22Rv1 (cell line): ENCODE measurements around the gene PHLDB3.

Experiments used
- CTCF ChIP-seq: fragments of 450-650 bp; IDR thresholded peaks from 2 replicates; pipeline ENCODE4 v1.5.1; 2017; ENCODE audit warnings: mild to moderate bottlenecking
- ZFX ChIP-seq: fragments of 450-650 bp; IDR thresholded peaks from 2 replicates; pipeline ENCODE4 v1.6.1; 2017; ENCODE audit warnings: antibody characterized with exemption, borderline replicate concordance

GRCh38 chr19:43433689-43434088, 70.9 kb downstream of the PHLDB3 start:
- no peak for TF ChIP-seq CTCF
- no peak for TF ChIP-seq ZFX
